Left lung (tissue), 10 donors: ENCODE data around the gene PADI1. TPM values are rescaled to one million over a fixed set of nuclear protein-coding genes. Genes with fewer than 3 reads are reported as not detected.

ENCODE experiments used
- ATAC-seq: fragments of 200-7000 bp; cut with Tn5 transposase; one replicate; pipeline ENCODE4 v1.9.1; 2020; ENCODE audit warnings: moderate library complexity
- DNase-seq, 4 donors: peaks; one replicate each; pipeline ENCODE4 v3.0.0-alpha.2; 2013 to 2020
- H3K27ac ChIP-seq, 2 donors: fragments of 200-600 bp; sonication (generic) in 1 of 2; one replicate each; pipeline versions ENCODE4 v1.5.0 to v1.8.0; 2020 to 2021
- H3K27me3 ChIP-seq, 2 donors: fragments of 200-600 bp; sonication (generic) in 1 of 2; one replicate each; pipeline versions ENCODE4 v1.5.0 to v1.8.0; 2020 to 2021
- H3K36me3 ChIP-seq, 2 donors: fragments of 200-600 bp; sonication (generic) in 1 of 2; one replicate each; pipeline versions ENCODE4 v1.5.0 to v1.8.0; 2020 to 2021
- H3K4me1 ChIP-seq, 2 donors: fragments of 200-600 bp; one replicate each; pipeline ENCODE4 v1.8.0; 2021
- H3K4me3 ChIP-seq, 2 donors: fragments of 200-600 bp; sonication (generic) in 1 of 2; one replicate each; pipeline versions ENCODE4 v1.5.0 to v1.8.0; 2020 to 2021; ENCODE audit warnings: mild to moderate bottlenecking in 1 of 2
- H3K9me3 ChIP-seq, 2 donors: fragments of 200-600 bp; sonication (generic) in 1 of 2; one replicate each; pipeline versions ENCODE4 v1.5.0 to v1.8.0; 2020 to 2021
- intact Hi-C, 2 donors: fragments of 100-400 bp; cut with DNase I; formaldehyde crosslinking; loops; one replicate each; pipeline versions ENCODE4 v1.11.2 to v1.14.2; 2022
- polyA plus RNA-seq, 6 donors: library from polyadenylated mRNA; unstranded; fragments of 120-200 nt; gene quantifications; one replicate each; pipeline ENCODE4 v1.2.1, GENCODE V29; 2013; ENCODE audit not compliant: insufficient read length in 6 of 6
- total RNA-seq, 2 donors: library from RNA; stranded (reverse); fragmentation: NEBNext Ultra II Directional; extraction: Animal tissue kit (Norgen Biotek cat#: 25700); gene quantifications; one replicate each; pipeline ENCODE4 v1.2.1, GENCODE V29; 2021
- TF ChIP-seq, protein P1 (sequence below), 2 donors: fragments of 200-600 bp; sonication (generic) in 1 of 2; IDR thresholded peaks; one replicate each; pipeline versions ENCODE4 v1.5.0 to v1.8.0; 2021; ENCODE audit warnings: antibody characterized with exemption in 2 of 2
- donor health status: DM: no; HTN: yes; CAD: no.
- donor health status: DM: no; HTN: no; CAD: no.

Gene PADI1
- total and polyA plus RNA-seq, 8 donors, result not detected

DNA sequence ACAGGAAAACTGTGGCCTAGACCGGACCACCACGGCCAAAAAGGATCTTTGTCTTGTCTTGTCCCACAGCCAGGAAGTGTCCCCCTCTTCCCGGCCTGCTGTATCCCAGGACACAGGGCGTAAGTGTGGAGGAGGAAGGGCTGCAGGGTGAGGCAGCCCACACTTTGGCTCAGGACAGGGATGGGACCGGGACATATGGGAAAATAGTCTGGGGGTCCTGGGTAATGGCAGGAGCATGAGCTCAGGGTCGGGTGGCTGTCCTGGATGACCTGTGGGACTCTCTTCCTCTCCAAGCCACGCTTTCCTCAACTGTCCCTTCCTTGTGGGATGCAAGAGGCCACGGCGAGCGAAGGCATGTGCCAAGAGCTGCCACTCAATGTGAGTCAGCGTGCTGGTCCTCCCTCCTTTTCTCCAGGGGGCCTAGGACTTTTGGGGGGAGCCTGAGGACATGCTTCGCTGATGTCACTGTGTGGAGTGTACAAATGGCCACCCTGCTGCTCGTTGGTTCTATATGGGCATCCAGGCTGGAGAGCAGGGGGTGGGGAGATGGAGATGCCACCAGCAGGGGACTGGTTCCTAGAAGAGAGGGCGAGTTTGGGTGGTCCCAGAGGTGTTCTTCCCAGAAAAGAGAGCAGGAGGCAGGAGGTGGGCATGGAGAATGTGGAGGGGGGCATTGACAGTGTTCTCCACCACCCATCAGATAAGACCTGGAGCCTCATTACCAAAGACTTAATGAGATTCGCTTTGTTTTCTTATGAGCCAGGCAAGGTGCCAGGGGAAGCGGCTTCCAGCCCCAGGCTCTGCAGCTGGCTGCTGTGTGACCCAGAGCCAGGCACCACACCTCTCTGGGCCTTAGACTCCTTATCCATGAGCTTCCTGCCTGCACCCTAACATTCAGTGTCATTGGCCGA lies 11.5 kb upstream of the PADI1 start:
- no peak overlapping the region for H3K4me3 ChIP-seq
- intact Hi-C loops, result no loop called here
- H3K27me3 ChIP-seq, result peaks cover 0 to 28% of the 10 kb centered on the region in 2 donors
- H3K36me3 ChIP-seq, result no peaks in the 10 kb centered on the region
- TF ChIP-seq, protein P1, sequence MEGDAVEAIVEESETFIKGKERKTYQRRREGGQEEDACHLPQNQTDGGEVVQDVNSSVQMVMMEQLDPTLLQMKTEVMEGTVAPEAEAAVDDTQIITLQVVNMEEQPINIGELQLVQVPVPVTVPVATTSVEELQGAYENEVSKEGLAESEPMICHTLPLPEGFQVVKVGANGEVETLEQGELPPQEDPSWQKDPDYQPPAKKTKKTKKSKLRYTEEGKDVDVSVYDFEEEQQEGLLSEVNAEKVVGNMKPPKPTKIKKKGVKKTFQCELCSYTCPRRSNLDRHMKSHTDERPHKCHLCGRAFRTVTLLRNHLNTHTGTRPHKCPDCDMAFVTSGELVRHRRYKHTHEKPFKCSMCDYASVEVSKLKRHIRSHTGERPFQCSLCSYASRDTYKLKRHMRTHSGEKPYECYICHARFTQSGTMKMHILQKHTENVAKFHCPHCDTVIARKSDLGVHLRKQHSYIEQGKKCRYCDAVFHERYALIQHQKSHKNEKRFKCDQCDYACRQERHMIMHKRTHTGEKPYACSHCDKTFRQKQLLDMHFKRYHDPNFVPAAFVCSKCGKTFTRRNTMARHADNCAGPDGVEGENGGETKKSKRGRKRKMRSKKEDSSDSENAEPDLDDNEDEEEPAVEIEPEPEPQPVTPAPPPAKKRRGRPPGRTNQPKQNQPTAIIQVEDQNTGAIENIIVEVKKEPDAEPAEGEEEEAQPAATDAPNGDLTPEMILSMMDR (IDR thresholded peaks at IDR 0.05), result no peak
- peaks cover 0 to 9% of the 10 kb centered on the region in 2 donors for H3K9me3 ChIP-seq
- H3K4me1 ChIP-seq, result no peaks in the 10 kb centered on the region
- ATAC-seq, result no peak
- DNase-seq, result no peak
- no peak overlapping the region for H3K27ac ChIP-seq

DNA sequence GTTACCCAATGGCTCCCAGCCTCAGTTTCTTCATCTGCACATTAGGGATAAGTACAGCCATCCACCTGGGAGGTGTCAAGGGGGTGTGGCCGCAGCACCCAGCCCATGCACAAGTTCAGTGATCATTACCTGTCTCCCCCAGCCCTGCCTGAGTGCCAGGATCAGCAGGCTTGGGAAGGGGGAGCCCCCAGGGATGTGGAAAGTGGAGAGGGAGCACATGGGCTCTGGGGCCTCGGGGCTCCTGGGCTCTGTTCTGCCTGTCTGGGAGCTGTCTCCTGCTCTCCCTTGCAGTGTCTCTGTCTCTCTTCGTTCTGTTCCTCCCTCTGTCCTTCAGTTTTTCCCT lies 10.8 kb upstream of the PADI1 start:
- DNase-seq, result no peak
- Histone ChIP-seq H3K9me3 (peaks cover 0 to 4% of the 10 kb centered on the region in 2 donors), H3K27ac (no peak overlapping the region), H3K4me3 (no peak overlapping the region), H3K36me3 (no peaks in the 10 kb centered on the region), H3K27me3 (peaks cover 0 to 35% of the 10 kb centered on the region in 2 donors), H3K4me1 (no peaks in the 10 kb centered on the region)
- no peak for ATAC-seq
- intact Hi-C loops, result no loop called here
- TF ChIP-seq, protein P1 (IDR thresholded peaks at IDR 0.05), result no peak

DNA sequence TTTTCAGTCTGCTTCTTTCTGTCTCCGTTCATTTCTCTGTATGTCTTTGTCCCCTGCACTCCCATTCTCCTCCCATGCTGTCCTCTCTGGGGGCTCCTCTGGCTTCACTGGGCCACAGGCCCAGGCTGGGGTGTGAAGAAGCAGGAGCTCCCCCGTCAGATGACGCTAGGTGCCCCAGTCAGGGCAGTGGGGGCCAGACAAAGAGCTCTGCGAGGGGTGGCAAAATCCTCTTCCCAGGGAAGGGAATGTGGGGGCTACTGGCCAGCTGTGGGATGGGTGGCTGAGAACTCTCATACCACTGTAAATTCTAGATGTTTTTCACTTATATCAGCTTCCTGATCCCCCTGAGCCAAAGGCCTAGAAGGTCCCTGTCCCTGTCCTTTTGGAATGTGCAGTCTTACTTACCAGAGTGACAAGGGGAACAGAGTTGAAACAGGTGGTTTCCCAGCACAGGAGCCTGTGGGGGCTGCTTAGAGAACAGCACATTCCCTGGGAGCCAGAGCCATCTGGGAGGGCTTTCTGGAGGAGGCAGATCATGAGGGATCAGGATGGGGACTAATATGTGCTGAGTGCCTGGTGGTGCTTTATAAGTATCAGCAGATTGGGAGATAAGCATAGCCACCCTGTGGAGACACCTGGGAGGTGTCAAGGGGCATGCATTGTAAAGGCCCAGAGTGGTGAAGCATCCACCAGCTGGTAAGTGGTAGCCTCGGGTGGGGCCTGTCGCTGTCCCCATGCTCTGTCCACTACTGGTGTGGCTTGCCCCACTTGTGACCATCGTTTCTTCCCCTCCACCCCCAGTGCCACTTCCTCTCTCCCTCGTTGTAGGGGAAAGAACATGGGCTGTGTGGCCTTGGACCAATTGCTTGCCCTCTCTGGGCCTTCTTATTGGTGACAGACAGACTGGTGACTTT lies 10.1 kb upstream of the PADI1 start:
- H3K9me3 ChIP-seq, result peaks cover 0 to 4% of the 10 kb centered on the region in 2 donors
- no peak overlapping the region for H3K4me3 ChIP-seq
- intact Hi-C loops, result no loop called here
- TF ChIP-seq, protein P1 (IDR thresholded peaks at IDR 0.05), result no peak
- no peaks in the 10 kb centered on the region for H3K4me1 ChIP-seq
- H3K36me3 ChIP-seq, result no peaks in the 10 kb centered on the region
- no peak overlapping the region for H3K27ac ChIP-seq
- DNase-seq (no peak), ATAC-seq (no peak)
- peaks cover 0 to 35% of the 10 kb centered on the region in 2 donors for H3K27me3 ChIP-seq

DNA sequence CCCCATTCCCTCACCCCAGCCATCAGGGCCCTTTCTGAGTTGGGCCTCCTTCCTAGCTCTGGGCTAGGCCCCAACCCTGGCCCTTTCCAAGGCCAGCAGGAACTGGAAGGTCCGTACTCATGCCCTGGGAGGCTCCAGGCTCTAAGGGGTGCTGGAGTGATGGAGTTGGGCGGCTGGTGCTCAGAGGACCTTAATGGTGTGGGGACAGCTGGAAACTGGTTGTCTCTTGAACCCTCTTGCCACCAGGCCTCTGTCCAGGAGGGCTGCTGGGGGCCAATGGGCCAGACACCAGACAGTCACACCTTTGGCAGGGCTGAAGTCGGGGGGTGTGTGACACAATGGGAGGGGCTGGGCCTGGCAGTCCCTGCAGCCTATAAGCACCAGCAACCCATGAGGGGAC lies 9.2 kb upstream of the PADI1 start:
- no peaks in the 10 kb centered on the region for H3K36me3 ChIP-seq
- TF ChIP-seq, protein P1 (IDR thresholded peaks at IDR 0.05), result no peak
- DNase-seq, result no peak
- H3K9me3 ChIP-seq, result peaks cover 0 to 4% of the 10 kb centered on the region in 2 donors
- no peak for ATAC-seq
- no peak overlapping the region for H3K27ac ChIP-seq
- no peak overlapping the region for H3K4me3 ChIP-seq
- H3K27me3 ChIP-seq, result peaks cover 0 to 28% of the 10 kb centered on the region in 2 donors
- intact Hi-C loops, result no loop called here
- H3K4me1 ChIP-seq, result no peaks in the 10 kb centered on the region
